Astrocyte (in vitro differentiated cells and primary cell): ENCODE results near the gene SERPINA5.

Source experiments
- CTCF ChIP-seq: IDR thresholded peaks from 2 replicates; pipeline ENCODE4 v1.5.1; 2011; ENCODE audit warnings: low read depth, mild to moderate bottlenecking, inconsistent platforms, low read length, moderate library complexity; ENCODE audit not compliant: insufficient read depth
- EZH2 ChIP-seq: IDR thresholded peaks from 2 replicates; pipeline ENCODE4 v1.6.1; 2012; ENCODE audit warnings: mild to moderate bottlenecking, low read length, inconsistent platforms; ENCODE audit not compliant: insufficient read depth

- no peak for TF ChIP-seq CTCF
- no peak for TF ChIP-seq EZH2
Observed at GRCh38 chr14:94545131-94545841, 35.9 kb upstream of the SERPINA5 start.
